T-cell (primary cell): Measurements from ENCODE around the gene P3H1. TPM values are rescaled to one million over a fixed set of nuclear protein-coding genes. Genes with fewer than 3 reads are reported as not detected.

Experiments used
- ATAC-seq, 4 experiments: fragments of 200-7000 bp in 3 of 4; fragments of 150-1000 bp in 1 of 4; cut with Tn5 transposase; replicated peaks in 1 of 4; 1 replicate in 3 of 4; 2 replicates in 1 of 4; pipeline ENCODE4 v1.10.0; 2021; ENCODE audit warnings: moderate library complexity in 3 of 4, mild to moderate bottlenecking in 2 of 4, moderate number of reproducible peaks in 1 of 4
- CTCF ChIA-PET, 2 donors: fragments of 300-600 bp; sonication (Branson Sonifier 250); formaldehyde crosslinking; loops; one replicate each; lab custom pipeline; 2022; ENCODE audit warnings: antibody characterized with exemption in 2 of 2; lab: Charles Lee
- POLR2A ChIA-PET, 2 donors: fragments of 300-600 bp; sonication (Branson Sonifier 250); formaldehyde crosslinking; loops; one replicate each; lab custom pipeline; 2022; ENCODE audit warnings: antibody characterized with exemption in 2 of 2; lab: Charles Lee
- DNase-seq, 35 experiments: peaks; one replicate each; pipeline versions ENCODE4 v3.0.0 to v3.0.0-alpha.2; 2013 to 2023
- H3K27ac ChIP-seq: one replicate; pipeline ENCODE4 v1.5.1; 2013; ENCODE audit warnings: low read length
- H3K27me3 ChIP-seq, 2 experiments: replicated peaks in 1 of 2; 1 replicate in 1 of 2; 2 replicates in 1 of 2; pipeline versions ENCODE4 v1.6.1 to v1.7.0; 2013; ENCODE audit warnings: low read length in 1 of 2, mixed read lengths in 1 of 2; ENCODE audit not compliant: control insufficient read depth in 2 of 2, insufficient read depth in 2 of 2; ENCODE audit errors: extremely low read depth in 1 of 2
- H3K36me3 ChIP-seq, 2 donors: 1 replicate in 1 of 2; 2 replicates in 1 of 2; pipeline versions ENCODE4 v1.6.1 to v1.7.0; 2013; ENCODE audit warnings: low read length in 1 of 2; ENCODE audit not compliant: control insufficient read depth in 2 of 2, insufficient read depth in 1 of 2; ENCODE audit errors: extremely low read depth in 1 of 2
- H3K4me1 ChIP-seq, 2 experiments: 1 replicate in 1 of 2; 2 replicates in 1 of 2; pipeline versions ENCODE4 v1.6.1 to v1.7.0; 2013; ENCODE audit warnings: low read length in 2 of 2, mixed read lengths in 1 of 2; ENCODE audit not compliant: insufficient read depth in 2 of 2, control insufficient read depth in 1 of 2; ENCODE audit errors: extremely low read depth in 1 of 2
- H3K4me3 ChIP-seq, 2 donors: 1 replicate in 1 of 2; 2 replicates in 1 of 2; pipeline versions ENCODE4 v1.5.1 to v1.7.0; 2013; ENCODE audit warnings: mild to moderate bottlenecking in 2 of 2, low read length in 1 of 2, moderate library complexity in 1 of 2; ENCODE audit not compliant: control insufficient read depth in 1 of 2; ENCODE audit errors: extremely low read depth in 1 of 2
- H3K9me3 ChIP-seq: 2 replicates; pipeline ENCODE4 v1.7.0; 2013
- H3K27ac Mint-ChIP-seq, 2 donors: one replicate each; pipeline ENCODE4 v1.8.0; 2020 to 2021; ENCODE audit warnings: mild to moderate bottlenecking in 2 of 2, mixed read lengths in 2 of 2
- H3K27me3 Mint-ChIP-seq, 2 donors: one replicate each; pipeline ENCODE4 v1.8.0; 2021 to 2022; ENCODE audit warnings: mixed read lengths in 2 of 2
- H3K36me3 Mint-ChIP-seq: one replicate; pipeline ENCODE4 v1.8.0; 2021; ENCODE audit warnings: mixed read lengths
- H3K4me1 Mint-ChIP-seq, 3 donors: one replicate each; pipeline ENCODE4 v1.8.0; 2020 to 2022; ENCODE audit warnings: mixed read lengths in 3 of 3, mild to moderate bottlenecking in 1 of 3
- H3K4me3 Mint-ChIP-seq, 3 donors: one replicate each; pipeline ENCODE4 v1.8.0; 2020 to 2022; ENCODE audit warnings: mild to moderate bottlenecking in 3 of 3, mixed read lengths in 3 of 3, moderate library complexity in 3 of 3
- H3K9me3 Mint-ChIP-seq, 3 donors: one replicate each; pipeline ENCODE4 v1.8.0; 2020 to 2022; ENCODE audit warnings: mixed read lengths in 3 of 3
- WGBS: methylation state at CpG from one replicate; pipeline ENCODE4 v1.1.5; 2013; ENCODE audit warnings: missing lambda C conversion rate; ENCODE audit not compliant: insufficient coverage; 5-methylcytosine and 5-hydroxymethylcytosine counted together
- total RNA-seq, 35 experiments: library from RNA in 6 of 35; stranded (reverse) in 6 of 35; fragments of 120-200 nt in 1 of 35; gene quantifications; one replicate each; pipeline versions ENCODE4 v1.2.1 to v1.2.4 and lab custom pipeline; 2013 to 2026

P3H1 gene
- total RNA-seq, 5 donors from 2014 or later (not counting 1 experiment from before 2014, with no cell fraction given) = 23.5 to 62.9 (median 58.3) TPM

DNA sequence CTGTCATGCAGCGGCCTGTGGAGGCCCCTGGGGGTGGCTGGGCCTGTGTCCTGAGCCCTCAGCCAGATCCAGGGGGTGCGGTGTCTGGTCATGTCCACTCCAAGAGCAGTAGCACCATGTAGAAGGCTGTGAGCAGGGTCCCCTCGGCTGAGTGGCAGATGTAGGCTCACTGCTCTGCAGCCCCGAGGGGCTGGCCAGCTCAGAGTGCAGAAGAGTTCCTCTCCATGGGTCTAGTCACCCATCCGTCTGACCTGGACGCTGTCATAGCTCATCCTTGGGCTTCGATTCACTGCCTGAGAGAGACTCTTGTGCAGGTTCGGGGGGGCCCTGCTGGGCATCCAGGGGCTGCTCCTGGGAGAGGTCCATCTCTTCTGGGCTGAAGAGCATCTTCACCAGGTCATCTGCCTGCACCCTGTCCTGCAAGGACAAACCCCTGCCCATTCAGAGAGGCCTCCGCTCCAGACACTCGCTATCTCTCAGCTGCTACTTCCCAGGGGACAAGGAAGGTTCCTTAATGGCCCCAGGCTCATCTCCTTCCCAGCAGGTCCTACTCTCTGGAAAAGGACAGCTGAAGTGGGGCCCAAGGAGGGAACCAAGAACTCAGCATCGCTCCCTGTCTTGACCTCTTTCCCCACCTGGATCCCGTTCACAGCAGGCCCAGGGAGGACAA, 20.3 kb downstream of the P3H1 start:
- Histone ChIP-seq H3K36me3 (peaks cover 8 to 47% of the 10 kb centered on the region in 2 donors), H3K27me3 (no peaks in the 10 kb centered on the region), H3K27ac (no peak overlapping the region), H3K4me3 (no peak overlapping the region), H3K4me1 (peaks cover 0 to 2% of the 10 kb centered on the region in 2 experiments), H3K9me3 (no peaks in the 10 kb centered on the region)
- POLR2A ChIA-PET = interaction anchor here in 1 of 2 donors (0.5 kb wide), 1 partner anchor 19 kb away, joined by 6 read pairs; no protein-coding TSS in a partner anchor
- Mint-ChIP-seq H3K9me3 (peaks cover 0 to under 1% (median 0%) of the 10 kb centered on the region in 3 donors), H3K27me3 (no peaks in the 10 kb centered on the region), H3K4me3 (no peak overlapping the region), H3K27ac (no peak overlapping the region), H3K36me3 (peaks cover 27% of the 10 kb centered on the region), H3K4me1 (no peaks in the 10 kb centered on the region)
- CTCF ChIA-PET = interaction anchor here in 1 of 2 donors (0.9 kb wide), 1 partner anchor 168 kb away, joined by 4 read pairs; no protein-coding TSS in a partner anchor
- WGBS = 97% methylated on average over 12 of the region's 12 CpGs
- DNase-seq = no peak
- ATAC-seq = no peak

DNA sequence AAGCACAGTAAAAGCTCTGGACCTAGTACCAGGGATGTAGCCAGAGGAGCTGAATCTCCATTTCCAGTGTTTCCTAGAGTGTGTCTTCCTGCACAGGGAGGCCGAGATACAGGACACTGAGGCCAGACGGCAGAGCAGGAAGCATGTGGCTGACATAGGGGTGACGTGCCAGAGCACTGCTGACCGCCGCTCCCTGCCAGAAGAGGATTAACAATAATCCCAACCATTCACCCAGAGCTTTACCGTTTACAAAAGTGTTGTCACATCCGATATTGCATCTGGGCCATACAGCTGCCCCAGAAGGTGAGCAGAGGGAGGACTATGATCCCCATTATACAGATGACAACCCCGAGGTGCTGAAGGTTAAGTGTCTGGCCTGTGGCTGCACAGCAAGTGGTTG, 21.0 kb downstream of the P3H1 start:
- no peaks in the 10 kb centered on the region for H3K27me3 Mint-ChIP-seq
- no peak overlapping the region for H3K27ac Mint-ChIP-seq
- no peaks in the 10 kb centered on the region for H3K9me3 Mint-ChIP-seq
- Histone ChIP-seq H3K4me3 (no peak overlapping the region), H3K27ac (no peak overlapping the region), H3K9me3 (no peaks in the 10 kb centered on the region), H3K36me3 (peaks cover 8 to 47% of the 10 kb centered on the region in 2 donors), H3K27me3 (no peaks in the 10 kb centered on the region), H3K4me1 (peaks cover 0 to 2% of the 10 kb centered on the region in 2 experiments)
- H3K4me3 Mint-ChIP-seq = no peak overlapping the region
- 98% methylated on average over 6 of the region's 8 CpGs for WGBS
- DNase-seq (no peak), ATAC-seq (no peak)
- ChIA-PET CTCF (interaction anchor here in 1 of 2 donors (0.5 to 0.7 kb wide), 2 partner anchors 22 to 338 kb away, joined by 4 read pairs; partner anchors contain the start of gene C1orf50), POLR2A (no interaction called here)
- peaks cover 26% of the 10 kb centered on the region for H3K36me3 Mint-ChIP-seq
- no peaks in the 10 kb centered on the region for H3K4me1 Mint-ChIP-seq

DNA sequence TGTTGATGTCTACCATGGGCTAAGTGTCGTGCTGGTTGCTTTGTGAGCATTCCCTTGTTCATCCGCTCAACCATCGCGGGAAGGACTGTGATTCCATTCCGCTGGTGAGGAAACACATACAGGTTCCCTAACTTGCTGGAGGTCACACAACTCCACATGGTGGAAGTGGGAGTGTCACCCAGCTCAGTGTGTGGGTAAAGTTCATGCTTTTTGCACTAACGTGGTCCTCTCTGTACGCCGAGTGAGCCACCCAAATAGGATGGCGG, 22.7 kb downstream of the P3H1 start:
- Histone ChIP-seq H3K27ac (no peak overlapping the region), H3K36me3 (peaks cover 3 to 34% of the 10 kb centered on the region in 2 donors), H3K27me3 (no peaks in the 10 kb centered on the region), H3K9me3 (no peaks in the 10 kb centered on the region), H3K4me3 (no peak overlapping the region), H3K4me1 (peaks cover 0 to 2% of the 10 kb centered on the region in 2 experiments)
- DNase-seq (no peak), ATAC-seq (no peak)
- Mint-ChIP-seq H3K4me3 (no peak overlapping the region), H3K9me3 (no peaks in the 10 kb centered on the region), H3K4me1 (no peaks in the 10 kb centered on the region), H3K36me3 (peaks cover 14% of the 10 kb centered on the region), H3K27ac (no peak overlapping the region), H3K27me3 (no peaks in the 10 kb centered on the region)
- ChIA-PET POLR2A (no interaction called here), CTCF (no interaction called here)
- 94% methylated on average over 3 of the region's 9 CpGs for WGBS

DNA sequence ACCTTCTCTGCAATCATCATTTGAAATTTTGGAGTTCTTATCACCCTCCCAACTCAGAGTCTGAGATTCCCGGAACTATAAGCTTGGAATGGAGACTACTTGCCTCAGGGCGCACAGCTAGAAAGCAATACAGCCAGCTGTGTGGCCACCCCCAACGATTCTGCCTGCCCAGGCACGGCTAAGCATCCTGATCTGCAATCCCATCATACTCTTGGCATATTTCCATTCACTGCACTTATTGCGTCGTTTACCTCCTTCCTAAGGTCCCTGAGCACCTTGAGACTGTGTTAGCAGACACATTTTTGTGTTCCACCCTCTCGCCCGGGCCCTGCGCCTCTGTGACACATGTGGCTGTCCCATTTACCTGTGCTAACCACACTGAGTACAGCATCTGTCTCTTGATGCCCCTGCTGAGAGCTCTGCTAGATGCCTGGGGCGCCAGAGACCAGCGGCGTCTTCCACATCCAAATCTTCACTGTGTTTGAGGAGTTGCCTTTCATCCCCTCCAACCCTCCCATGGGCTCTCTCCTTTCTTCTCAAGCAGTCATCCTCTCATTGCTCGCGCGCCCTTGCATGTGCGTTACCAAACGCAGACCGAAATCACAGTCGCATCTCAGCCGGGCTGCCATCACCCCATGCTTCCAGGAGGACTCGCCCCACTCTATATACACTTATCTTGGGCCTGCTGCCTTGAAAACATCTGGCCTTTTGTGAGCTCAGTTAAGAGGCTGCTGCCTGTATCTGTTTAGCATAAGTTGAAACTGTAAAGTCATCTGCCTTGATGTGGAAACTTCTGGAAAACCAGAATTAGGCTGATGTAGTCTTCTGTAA, 23.3 kb downstream of the P3H1 start:
- Mint-ChIP-seq H3K36me3 (peaks cover 8% of the 10 kb centered on the region), H3K4me1 (no peaks in the 10 kb centered on the region), H3K9me3 (no peaks in the 10 kb centered on the region), H3K4me3 (no peak overlapping the region), H3K27ac (no peak overlapping the region), H3K27me3 (no peaks in the 10 kb centered on the region)
- Histone ChIP-seq H3K36me3 (peaks cover 0 to 30% of the 10 kb centered on the region in 2 donors), H3K27me3 (no peaks in the 10 kb centered on the region), H3K9me3 (no peaks in the 10 kb centered on the region), H3K4me1 (peaks cover 0 to 2% of the 10 kb centered on the region in 2 experiments), H3K27ac (no peak overlapping the region), H3K4me3 (no peak overlapping the region)
- CTCF ChIA-PET = no interaction called here
- DNase-seq (no peak), ATAC-seq (no peak)
- 85% methylated on average over 20 of the region's 21 CpGs for WGBS
- POLR2A ChIA-PET = no interaction called here

DNA sequence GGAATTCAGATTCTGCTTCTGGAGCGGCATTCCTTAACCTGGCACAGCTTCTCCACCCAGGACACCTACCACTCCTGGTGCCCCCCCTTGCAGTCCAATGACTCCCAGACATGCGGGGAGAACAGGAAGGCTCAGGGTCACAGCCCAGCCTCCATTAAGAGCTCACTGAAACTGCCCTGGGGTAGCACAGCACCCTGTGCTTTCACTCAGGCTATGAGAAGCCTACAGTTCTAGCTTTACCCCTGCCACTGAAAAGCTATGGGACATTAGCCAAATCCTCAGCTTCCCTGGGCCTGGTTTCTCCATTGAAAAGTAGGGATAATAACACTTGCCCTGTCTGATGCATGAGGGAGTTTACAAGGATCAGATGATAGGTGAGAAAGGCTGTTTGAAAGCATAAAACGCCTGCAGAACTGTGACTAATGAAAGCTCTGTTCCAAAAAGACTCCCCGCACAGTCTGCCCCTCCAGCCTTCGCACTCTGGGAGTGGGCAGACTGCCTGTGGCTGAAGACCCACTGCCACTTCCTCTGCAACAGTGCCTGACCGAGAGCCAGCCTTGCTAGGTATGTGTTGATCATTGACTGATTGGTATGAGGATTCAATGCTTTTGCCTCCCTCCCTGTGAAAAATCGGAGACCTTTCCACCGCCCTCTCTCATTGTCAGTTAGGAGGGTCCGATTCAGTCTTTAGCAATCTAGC, 24.1 kb downstream of the P3H1 start:
- H3K4me3 Mint-ChIP-seq = no peak overlapping the region
- H3K27me3 Mint-ChIP-seq = no peaks in the 10 kb centered on the region
- DNase-seq (no peak), ATAC-seq (no peak)
- Histone ChIP-seq H3K27me3 (no peaks in the 10 kb centered on the region), H3K36me3 (peaks cover 0 to 23% of the 10 kb centered on the region in 2 donors), H3K4me3 (no peak overlapping the region), H3K9me3 (no peaks in the 10 kb centered on the region), H3K4me1 (peaks cover 0 to 2% of the 10 kb centered on the region in 2 experiments), H3K27ac (no peak overlapping the region)
- WGBS = 84% methylated on average over 5 of the region's 9 CpGs
- ChIA-PET POLR2A (no interaction called here), CTCF (interaction anchor here in 1 of 2 donors (0.7 kb wide), 1 partner anchor 430 kb away, joined by 3 read pairs; no protein-coding TSS in a partner anchor)
- no peaks in the 10 kb centered on the region for H3K4me1 Mint-ChIP-seq
- no peaks in the 10 kb centered on the region for H3K9me3 Mint-ChIP-seq
- no peak overlapping the region for H3K27ac Mint-ChIP-seq
- peaks cover under 1% of the 10 kb centered on the region for H3K36me3 Mint-ChIP-seq

DNA sequence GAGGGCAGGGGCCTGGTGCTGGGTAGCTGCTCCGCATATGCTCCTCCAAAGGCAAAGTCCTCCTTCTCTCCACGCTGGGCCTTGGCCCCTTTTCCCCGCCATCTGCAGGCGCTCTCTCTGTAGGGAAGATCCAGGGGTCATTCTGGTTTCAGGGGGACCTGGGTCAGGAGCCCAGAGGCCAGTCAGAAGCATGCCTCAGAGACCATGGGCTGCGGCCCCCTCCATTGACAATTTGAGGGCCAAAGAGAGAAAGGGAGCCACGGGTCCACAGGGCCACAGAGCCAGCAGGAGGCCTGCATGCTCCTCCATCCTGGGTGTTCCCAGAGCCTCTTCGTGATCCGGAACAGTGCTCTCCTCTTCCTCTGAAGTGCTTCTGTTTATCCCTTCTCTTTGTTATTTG, 24.7 kb downstream of the P3H1 start:
- WGBS = 98% methylated on average over 6 of the region's 8 CpGs
- ATAC-seq (no peak), DNase-seq (no peak)
- Mint-ChIP-seq H3K27ac (no peak overlapping the region), H3K9me3 (no peaks in the 10 kb centered on the region), H3K4me1 (peaks cover 3% of the 10 kb centered on the region in 3 donors), H3K36me3 (no peaks in the 10 kb centered on the region), H3K27me3 (no peaks in the 10 kb centered on the region), H3K4me3 (no peak overlapping the region)
- Histone ChIP-seq H3K4me1 (peaks cover 0 to 5% of the 10 kb centered on the region in 2 experiments), H3K36me3 (peaks cover 0 to 16% of the 10 kb centered on the region in 2 donors), H3K27ac (no peak overlapping the region), H3K9me3 (no peaks in the 10 kb centered on the region), H3K27me3 (no peaks in the 10 kb centered on the region), H3K4me3 (no peak overlapping the region)
- ChIA-PET CTCF (no interaction called here), POLR2A (no interaction called here)
